GM21619 (cell line): ENCODE measurements around the gene GUSB.
"Not testable (repeated sequence)": the region's sequence is repeated elsewhere in the genome, so short reads cannot be mapped to it uniquely, and the experiment has no call there.

Experiments
- ATAC-seq: cut with Tn5 transposase; IDR thresholded peaks from one replicate; pipeline ENCODE4 v1.9.1; 2021; ENCODE audit not compliant: unreplicated experiment

GUSB gene

DNA sequence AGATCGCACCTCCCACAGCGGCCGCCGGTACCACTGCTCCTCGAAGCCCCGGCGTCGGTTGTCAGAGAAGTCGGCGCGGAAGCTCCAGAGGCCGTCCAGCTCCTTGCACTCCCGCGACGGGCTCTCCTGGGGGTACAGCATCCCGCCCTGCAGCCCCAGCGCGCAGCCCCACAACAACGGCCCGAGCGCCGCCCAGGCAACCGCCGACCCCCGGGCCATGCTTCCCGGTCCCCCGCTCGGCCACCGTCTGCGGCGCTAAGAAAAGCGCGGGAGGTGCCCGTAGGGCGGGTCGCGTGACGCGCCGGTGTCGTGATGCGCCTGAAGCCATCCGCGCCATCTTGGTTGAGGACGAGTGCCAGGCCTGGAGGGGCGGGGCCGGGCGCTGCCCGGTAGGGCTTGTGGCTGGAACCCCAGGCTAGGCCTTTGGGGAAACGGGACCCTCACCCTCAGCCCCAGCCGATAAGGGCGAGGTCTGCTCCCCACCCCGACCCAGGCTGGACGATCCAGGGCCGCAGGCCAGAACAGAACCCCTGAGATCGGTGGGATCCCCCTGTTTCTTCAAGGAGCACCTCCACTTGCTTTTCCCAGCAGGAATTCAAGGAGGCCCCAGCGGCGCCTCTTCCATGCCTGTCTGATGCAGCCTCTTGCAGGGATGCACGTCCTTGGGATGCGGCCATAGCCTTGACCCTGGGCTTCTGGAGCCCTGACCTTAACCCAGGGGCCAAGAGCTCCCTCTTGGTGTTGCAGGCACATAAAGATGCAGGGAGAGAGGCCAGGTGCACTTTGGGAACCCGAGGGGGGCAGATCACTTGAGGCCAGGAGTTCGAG is at the start of gene GUSB:
TSS of gene GUSB (minus strand) at position 249 of the 828 bp plus-strand sequence. CDS start at position 219, 30 bp downstream.
- peak; percentile 73 for ATAC-seq

DNA sequence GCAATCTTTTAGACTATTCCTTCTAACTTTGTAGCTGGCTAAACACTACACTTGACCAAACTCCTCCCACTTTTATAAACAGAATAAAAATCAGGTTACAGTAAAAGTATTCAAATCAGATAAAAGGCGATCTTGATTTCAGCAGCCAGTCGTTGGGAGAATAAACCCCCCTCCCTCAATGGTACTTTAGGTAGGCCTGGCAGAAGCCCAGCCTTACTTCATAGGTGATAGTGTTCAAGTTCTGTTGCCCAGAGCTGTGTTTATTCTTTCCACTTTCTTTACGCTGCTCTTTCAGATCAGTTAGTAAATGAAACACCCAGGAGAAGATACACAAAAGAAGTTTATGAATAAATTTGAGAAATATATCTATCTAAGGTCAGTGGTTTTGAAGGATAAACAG is 46.3 kb upstream of the GUSB start:
- not testable (repeated sequence) for ATAC-seq

DNA sequence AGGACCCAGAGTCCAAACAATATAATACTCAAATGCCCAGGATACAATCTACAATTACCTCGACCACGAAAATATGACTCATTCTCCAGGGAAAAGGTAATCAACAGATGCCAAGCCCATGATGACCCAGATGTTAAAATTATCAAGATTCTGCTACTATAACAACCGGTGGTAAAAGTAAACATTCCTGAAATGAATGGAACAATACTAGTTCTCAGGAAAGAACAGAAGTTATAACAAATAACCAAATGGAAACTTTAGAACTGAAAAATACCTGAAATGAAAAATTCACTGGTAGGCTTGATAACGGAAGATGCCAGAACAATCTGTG is 34.1 kb upstream of the GUSB start:
- ATAC-seq = no peak

DNA sequence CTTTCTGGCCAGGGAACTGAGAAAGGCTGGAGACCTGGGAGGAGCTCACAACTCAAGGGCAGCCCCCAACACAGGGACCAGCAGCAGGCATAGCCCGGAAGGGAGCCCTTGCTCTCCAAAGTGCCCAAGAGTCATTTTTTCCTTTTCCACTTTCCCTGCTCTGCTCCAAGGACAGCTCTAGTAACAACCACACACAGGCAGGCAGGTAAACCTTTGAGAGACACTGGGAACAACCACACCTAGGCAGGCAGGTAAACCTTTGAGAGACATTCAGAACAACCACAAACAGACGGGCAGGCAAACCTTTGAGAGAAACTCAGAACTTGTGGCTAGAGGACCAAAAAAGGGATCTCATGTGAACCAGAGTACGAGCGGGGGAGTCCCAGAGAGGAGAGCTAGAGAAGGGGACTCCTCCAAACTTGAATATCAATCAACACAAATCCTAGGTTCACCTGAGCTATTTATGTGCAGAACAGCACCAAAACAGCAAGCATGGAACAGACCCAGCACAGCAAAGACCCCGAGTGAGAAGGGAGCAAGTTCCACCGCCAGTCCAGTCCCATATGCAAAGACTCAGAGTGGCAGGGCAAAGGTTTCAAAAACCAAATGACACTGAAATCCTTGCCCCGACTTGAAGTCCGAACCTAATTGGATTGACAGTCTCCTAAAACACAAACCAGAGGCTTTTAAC is 33.6 kb upstream of the GUSB start:
- no peak for ATAC-seq

DNA sequence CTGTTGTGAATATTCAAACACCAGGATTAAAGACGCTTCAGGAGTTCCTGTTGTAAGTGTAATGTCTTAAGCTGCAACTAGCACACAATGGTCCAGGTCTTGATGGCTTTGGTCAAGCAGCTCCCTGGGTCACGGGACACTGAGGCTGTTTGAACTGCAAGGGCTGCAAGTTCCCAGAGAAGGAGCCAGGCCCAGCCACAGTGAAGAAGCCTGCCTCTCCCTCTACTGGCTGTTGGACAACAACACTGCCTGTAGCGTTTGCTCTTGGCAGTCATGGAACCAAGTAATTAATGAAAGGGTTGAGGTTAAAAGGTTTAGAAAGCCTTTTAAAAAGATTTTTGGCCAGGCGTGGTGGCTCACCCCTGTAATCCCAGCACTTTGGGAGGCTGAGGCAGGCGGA is 31.9 kb upstream of the GUSB start:
- ATAC-seq = no peak

DNA sequence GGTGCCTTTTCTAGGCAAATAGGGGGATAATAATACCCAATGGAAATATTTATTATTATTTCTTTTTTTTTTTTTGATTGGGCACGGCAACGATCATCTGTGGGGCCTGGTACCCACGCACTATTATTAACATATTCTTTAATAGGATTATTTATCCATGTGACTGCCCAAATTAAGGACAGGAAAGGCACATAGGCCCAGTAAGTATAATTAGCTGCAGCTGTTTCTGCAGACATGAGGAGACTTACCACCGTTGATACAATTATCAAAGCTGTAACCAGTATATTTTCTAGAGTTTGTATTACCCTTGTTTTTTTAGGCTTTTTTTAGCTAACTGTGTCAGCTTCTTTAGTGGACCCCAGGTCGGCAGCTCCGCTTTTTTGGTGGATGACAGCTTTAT is 25.2 kb upstream of the GUSB start:
- ATAC-seq = no peak

DNA sequence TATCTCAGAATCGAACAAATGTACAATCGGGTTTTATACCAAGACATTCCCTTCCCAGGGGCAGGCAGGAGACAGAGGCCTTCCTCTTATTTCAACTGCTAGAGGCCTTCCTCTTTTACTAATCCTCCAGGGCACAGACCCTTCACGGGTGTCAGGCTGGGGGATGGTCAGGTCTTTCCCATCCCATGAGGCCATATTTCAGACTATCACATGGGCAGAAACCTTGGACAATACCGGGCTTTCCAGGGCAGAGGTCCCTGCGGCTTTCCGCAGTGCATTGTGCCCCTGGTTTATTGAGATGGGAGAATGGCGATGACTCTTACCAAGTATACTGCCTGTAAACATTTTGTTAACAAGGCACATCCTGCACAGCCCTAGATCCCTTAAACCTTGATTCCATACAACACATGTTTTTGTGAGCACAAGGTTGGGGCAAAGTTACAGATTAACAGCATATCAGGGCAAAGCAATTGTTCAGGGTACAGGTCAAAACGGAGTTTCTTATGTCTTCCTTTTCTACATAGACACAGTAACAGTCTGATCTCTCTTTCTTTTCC is 23.2 kb upstream of the GUSB start:
- not testable (repeated sequence) for ATAC-seq

DNA sequence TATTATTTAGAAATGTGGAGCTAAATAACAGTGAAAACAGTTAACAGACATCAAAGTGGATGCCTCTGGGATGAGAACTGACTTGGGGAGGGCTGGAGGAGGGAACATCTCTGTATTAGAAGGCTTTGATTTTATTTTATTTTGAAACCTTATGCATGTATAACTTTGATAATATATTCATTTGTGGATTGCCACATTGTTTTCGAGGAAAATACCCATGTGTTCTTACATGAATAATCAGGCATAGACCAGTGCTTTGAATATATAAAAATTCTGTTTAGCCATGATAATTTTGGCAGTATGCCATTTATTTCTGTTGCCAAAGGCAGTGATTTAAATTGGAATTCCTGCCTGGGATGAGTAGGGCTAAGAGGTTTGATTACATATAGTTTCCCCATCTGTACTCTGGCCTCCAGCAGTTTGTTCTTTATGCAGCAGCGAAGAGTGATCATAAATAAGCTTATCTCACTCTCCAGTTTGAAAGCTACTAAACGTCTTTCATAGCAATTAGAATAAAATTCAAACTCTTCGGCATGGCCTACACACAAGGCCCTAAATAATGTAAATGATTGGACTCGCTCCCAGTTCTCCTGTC is 18.9 kb upstream of the GUSB start:
- not testable (repeated sequence) for ATAC-seq

DNA sequence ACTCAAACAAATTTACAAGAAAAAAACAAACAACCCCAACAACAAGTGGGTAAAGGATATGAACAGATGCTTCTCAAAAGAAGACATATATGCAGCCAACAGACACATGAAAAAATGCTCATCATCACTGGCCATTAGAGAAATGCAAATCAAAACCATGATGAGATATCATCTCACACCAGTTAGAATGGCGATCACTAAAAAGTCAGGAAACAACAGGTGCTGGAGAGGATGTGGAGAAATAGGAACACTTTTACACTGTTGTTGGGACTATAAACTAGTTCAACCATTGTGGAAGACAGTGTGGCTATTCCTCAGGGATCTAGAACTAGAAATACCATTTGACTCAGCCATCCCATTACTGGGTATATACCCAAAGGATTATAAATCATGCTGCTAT is 13.0 kb upstream of the GUSB start:
- ATAC-seq = not testable (repeated sequence)

DNA sequence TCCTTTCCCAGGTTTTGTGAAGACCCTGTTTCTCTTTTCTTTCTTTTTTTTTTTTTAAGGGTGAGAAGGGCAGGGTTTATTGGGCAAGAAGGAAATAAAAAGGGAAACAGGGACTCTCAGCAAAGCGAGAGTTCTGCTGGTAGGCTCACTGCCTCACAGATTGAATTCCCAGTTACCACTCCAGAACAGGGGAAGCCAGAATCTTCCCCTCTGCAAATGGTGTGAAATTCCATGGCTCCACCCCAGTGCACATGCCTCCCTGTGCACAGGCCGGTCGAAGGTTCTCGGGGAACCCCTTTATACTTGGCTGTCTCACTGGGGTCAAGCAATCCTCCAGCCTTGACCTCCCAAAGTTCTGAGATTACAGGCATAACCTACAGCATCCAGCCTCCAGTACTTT is 10.5 kb upstream of the GUSB start:
- no peak for ATAC-seq

DNA sequence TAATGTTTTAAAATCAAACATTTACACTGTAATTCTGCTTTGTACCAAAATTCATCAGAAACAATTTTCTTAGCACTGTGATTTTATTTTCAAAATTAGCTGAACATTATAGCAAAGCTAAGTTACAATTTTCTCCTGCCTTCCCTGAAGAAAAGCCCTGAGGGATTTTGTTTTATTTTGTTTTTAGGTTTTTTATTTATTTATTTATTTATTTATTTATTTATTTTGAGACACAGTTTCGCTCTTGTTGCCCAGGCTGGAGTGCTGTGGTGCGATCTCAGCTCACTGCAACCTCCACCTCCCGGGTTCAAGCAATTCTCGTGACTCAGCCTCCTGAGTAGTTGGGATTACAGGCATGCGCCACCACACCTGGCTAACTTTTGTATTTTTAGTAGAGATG is 9.8 kb upstream of the GUSB start:
- not testable (repeated sequence) for ATAC-seq

DNA sequence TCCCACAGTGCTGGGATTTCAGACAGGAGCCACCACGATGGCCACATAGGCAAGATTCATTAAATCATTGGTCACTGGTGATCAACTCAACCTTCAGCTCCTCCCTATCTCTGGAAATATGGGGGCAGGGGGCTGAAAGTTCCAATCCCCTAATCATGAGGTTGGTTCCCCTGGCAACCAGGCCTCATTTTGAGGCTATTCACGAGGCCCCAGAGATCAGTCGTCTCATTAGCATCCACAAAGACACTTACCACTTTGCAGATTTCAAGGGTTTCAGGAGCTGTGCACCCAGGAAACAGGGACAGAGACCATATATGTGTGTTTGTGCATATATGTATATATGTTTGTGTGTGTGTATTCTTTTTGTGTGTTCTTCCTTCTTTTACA is 7.7 kb upstream of the GUSB start:
- no peak for ATAC-seq

DNA sequence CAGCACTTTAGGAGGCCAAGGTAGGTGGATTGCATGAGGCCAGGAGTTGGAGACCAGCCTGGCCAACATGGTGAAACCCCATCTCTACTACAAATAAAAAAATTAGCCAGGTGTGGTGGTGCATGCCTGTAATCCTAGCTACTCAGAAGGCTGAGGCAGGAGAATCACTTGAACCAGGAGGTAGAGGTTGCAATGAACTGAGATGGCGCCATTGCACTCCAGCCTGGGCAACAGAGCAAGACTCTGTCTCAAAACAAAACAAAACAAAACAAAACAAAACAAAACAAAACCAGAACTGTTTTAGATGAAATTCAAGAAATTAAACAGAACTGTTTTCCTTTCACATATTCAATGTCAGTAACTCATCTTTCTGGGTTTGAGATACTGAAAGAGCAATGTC is 6.5 kb upstream of the GUSB start:
- ATAC-seq = not testable (repeated sequence)

DNA sequence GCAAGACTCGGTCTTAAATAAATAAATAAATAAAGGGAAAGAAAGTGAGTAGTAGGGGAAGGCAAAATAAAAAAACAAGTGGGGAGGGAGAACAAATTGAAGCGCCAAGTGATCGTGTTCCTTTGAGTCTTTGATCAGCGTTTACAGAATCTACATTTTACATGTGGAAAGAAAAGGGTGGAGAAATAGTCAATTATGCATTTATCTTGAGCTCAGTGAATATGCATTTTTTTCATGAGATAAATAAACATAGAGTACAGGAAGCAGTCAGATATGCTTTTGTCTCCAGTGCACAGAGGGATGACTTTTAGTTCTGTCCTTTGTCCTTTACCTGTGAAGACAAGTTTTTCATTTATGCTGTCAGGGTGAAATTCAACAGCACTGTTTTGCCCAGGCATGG is 6.1 kb upstream of the GUSB start:
- ATAC-seq = no peak

DNA sequence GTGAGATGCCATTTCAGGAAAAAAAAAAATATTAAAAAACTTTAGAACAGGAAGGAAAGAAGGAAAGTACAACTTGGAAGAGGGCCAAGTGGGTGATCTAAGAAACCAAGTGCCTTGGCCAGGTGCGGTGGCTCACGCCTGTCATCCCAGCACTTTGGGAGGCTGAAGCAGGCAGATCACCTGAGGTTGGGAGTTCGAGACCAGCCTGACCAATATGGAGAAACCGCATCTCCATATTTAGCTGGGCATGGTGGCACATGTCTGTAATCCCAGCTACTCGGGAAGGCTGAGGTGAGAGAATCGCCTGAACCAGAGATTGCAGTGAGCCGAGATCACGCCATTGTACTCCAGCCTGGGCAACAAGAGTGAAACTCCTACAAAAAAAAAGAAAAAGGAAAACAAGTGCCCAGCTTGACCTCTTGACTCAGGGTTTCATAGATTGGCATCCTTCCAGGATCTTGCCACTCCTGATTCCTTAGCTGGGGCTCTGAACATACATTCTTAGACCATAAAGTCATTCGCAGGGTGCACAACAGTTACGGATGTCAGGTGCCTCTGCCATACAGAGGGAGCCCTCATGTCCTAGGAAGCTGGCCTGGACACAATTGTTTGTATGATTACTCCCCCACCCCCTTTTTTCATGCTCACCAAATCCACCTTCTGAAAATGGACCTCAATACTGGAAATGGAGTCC is 2.1 kb upstream of the GUSB start:
- ATAC-seq = no peak

DNA sequence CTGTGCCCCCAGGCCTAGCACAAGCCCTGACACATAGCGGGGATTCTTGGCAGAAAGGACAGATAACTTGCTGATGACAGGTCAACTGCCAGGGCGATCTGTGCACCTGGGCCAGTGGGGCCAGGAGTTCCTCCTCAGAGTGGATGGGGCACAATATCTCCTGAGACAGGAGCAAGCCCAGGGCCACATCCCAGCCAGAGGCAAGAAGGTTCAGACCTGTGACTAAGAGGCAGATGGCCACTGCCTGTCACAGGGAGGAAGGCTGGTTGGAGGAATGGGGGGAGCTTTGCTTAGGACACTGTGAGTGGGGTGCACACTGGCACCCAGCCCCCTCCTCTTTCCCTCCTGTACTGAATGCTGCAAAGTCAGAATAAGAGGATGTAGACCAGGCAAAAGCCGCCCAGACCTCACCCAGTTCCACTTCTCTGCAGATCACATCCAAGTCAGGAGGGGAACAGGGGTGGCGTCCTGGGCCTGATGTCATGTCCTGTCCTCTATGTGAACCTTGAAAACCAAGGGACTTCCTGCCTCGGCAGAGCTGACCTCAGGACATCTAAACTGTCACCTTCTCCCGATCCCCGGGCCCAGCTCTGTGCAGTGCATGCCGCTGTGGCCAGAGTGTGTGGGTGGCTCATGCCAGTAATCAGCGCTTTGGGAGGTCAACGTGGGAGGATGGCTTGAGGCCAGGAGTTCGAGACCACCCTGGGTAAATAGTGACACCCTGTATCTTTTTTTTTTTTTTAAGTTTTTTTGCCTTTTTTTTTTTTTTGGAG is 1.3 kb downstream of the GUSB start:
- peak; percentile 75 for ATAC-seq

DNA sequence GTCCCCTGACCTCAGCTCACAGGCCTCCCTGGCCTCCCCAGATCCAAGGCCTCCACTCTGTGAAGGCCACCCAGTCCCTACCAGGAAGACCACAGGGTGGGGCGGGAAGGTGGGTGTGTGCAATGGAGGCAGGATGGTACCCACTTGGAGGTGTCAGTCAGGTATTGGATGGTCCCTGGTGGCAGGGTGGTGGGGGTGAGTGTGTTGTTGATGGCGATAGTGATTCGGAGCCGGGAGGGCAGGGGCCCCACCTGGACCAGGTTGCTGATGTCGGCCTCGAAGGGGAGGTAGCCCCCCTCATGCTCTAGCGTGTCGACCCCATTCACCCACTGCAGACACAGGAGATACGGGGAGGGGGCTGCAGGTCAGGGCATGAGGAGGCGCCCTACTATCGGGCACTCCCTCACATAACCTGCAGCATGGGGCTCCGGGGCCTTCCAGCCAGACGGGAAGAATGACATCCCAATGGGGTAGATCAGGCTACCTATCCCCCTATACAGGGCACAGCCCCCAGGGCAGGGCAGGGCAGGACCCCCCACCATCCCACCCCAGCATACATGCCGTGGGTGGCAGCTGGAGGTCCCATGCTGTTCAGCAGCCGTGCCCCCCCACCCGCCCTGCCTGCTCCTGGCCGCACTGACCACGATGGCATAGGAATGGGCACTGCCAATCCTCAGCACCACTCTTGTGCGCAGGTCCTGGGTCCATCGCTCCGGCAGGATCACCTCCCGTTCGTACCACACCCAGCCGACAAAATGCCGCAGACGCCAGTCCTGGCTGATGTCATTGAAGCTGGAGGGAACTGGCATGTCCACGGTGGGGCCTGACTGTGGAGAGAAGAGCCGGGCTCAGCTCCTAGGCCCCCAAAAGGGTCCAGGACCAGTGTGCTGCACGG is 2.2 kb downstream of the GUSB start:
- no peak for ATAC-seq

DNA sequence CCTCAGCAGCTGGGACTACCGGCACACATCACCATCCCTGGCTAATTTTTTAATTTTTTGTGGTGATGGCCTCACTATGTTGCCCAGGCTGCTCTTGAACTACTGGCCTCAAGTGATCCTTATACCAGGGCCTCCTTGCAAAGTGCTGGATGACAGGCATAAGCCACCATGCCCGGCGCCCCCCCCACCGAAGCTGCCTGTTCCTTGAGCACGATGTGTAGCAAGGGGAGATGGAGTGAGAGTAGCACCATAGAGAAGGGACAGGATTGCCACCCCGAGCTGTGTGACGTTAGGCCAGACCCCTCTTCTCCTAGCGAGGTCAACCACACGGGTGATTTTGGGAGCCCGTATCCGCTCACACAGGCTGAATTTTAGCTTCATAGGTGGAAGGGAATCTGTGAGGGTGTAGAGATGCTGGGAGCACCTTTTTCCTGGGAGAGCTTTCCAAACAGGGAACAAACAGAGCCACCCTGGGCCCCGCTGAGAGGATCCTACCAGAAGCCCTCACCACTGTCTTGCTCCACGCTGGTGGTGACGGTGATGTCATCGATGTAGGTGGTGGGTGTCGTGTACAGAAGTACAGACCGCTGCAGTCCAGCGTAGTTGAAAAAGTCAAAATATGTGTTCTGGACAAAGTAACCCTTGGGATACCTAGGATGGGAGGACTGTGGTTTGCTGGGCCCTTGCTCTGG is 3.0 kb downstream of the GUSB start:
- ATAC-seq = no peak

DNA sequence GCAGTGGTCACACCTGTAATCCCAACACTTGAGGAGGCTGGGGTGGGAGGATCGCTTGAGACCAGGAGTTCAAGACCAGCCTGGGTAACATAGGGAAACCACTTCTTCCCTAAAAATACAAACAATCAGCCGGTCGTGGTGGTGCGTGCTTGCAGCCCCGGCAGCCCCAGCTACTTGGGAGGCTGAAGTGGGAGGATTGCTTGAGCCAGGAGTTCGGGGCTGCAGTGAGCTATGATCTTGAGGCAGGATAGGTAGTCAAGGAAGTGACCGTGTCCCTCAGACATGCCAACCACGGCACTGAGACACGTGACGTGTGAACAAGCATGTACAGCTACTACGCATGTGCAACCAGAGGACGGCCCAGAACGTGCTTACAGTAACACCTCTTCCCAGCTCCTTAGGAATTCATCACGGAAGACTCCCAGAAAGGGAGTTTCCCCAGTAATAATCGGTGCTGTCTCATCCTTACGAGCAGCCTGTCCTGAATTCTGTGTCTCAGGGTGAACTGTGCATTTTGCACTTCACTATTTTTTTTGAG is 5.3 kb downstream of the GUSB start:
- ATAC-seq = no peak
